MM.1S (cell line): ENCODE results near the gene IL5.
A peak's percentile ranks its signal among the peaks of the same experiment; 100 is the strongest.

Source experiments
- DNase-seq: peaks from one replicate; pipeline ENCODE4 v3.0.0-alpha.2; 2015
- H2AFZ ChIP-seq: fragments of 300-600 bp; sonication (generic); 2 replicates; pipeline ENCODE4 v1.6.0; 2016; ENCODE audit warnings: antibody characterized with exemption, low read length
- H3F3A ChIP-seq: fragments of 300-600 bp; sonication (generic); 2 replicates; pipeline ENCODE4 v1.6.1; 2016; ENCODE audit warnings: mild to moderate bottlenecking, antibody characterized with exemption, low read length, moderate library complexity, mixed read lengths; ENCODE audit not compliant: insufficient read depth
- H3K27ac ChIP-seq: fragments of 300-600 bp; sonication (generic); 2 replicates; pipeline ENCODE4 v1.5.1; 2016; ENCODE audit warnings: mild to moderate bottlenecking, low read length
- H3K27me3 ChIP-seq: fragments of 300-600 bp; sonication (generic); replicated peaks from 2 replicates; pipeline ENCODE4 v1.6.0; 2016; ENCODE audit warnings: low read length; ENCODE audit not compliant: insufficient read depth
- H3K36me3 ChIP-seq: fragments of 300-600 bp; sonication (generic); replicated peaks from 2 replicates; pipeline ENCODE4 v1.6.1; 2016; ENCODE audit warnings: mild to moderate bottlenecking, low read length, mixed read lengths; ENCODE audit not compliant: insufficient read depth
- H3K4me1 ChIP-seq: fragments of 300-600 bp; sonication (generic); 2 replicates; pipeline ENCODE4 v1.6.1; 2016; ENCODE audit warnings: low read length, mixed read lengths
- H3K4me2 ChIP-seq: fragments of 300-600 bp; sonication (generic); 2 replicates; pipeline ENCODE4 v1.6.0; 2016; ENCODE audit warnings: low read depth, low read length
- H3K4me3 ChIP-seq: fragments of 300-600 bp; sonication (generic); 2 replicates; pipeline ENCODE4 v1.5.1; 2016; ENCODE audit warnings: low read length, mixed read lengths
- H3K79me2 ChIP-seq: fragments of 300-600 bp; sonication (generic); 2 replicates; pipeline ENCODE4 v1.6.1; 2016; ENCODE audit warnings: mixed run types, low read length, mixed read lengths
- H3K9ac ChIP-seq: fragments of 300-600 bp; sonication (generic); 2 replicates; pipeline ENCODE4 v1.6.1; 2016; ENCODE audit warnings: low read length, mixed read lengths
- H3K9me2 ChIP-seq: fragments of 300-600 bp; sonication (generic); replicated peaks from 2 replicates; pipeline ENCODE4 v1.6.1; 2016; ENCODE audit warnings: mild to moderate bottlenecking, low read length, mixed read lengths; ENCODE audit not compliant: insufficient read depth
- H3K9me3 ChIP-seq: fragments of 300-600 bp; sonication (generic); replicated peaks from 2 replicates; pipeline ENCODE4 v1.6.1; 2016; ENCODE audit warnings: mild to moderate bottlenecking, low read length, mixed read lengths; ENCODE audit not compliant: insufficient read depth
- H4K20me1 ChIP-seq: fragments of 300-600 bp; sonication (generic); 2 replicates; pipeline ENCODE4 v1.6.1; 2016; ENCODE audit warnings: mild to moderate bottlenecking, low read length, moderate library complexity, mixed read lengths; ENCODE audit not compliant: insufficient read depth
- EZH2 ChIP-seq: fragments of 300-600 bp; sonication (generic); optimal IDR thresholded peaks from 2 replicates; pipeline ENCODE3; 2017; ENCODE audit warnings: low read depth, mild to moderate bottlenecking, antibody characterized with exemption, low read length, mixed read lengths
- EZH2phosphoT487 ChIP-seq: fragments of 300-600 bp; sonication (generic); IDR thresholded peaks from 2 replicates; pipeline ENCODE4 v1.6.1; 2018; ENCODE audit warnings: antibody characterized with exemption, low read length
- TF ChIP-seq, protein P1 (sequence below): fragments of 300-600 bp; sonication (generic); IDR thresholded peaks from 2 replicates; pipeline ENCODE4 v1.5.1; 2016; ENCODE audit warnings: antibody characterized with exemption, low read length, mixed read lengths

The IL5 gene

DNA sequence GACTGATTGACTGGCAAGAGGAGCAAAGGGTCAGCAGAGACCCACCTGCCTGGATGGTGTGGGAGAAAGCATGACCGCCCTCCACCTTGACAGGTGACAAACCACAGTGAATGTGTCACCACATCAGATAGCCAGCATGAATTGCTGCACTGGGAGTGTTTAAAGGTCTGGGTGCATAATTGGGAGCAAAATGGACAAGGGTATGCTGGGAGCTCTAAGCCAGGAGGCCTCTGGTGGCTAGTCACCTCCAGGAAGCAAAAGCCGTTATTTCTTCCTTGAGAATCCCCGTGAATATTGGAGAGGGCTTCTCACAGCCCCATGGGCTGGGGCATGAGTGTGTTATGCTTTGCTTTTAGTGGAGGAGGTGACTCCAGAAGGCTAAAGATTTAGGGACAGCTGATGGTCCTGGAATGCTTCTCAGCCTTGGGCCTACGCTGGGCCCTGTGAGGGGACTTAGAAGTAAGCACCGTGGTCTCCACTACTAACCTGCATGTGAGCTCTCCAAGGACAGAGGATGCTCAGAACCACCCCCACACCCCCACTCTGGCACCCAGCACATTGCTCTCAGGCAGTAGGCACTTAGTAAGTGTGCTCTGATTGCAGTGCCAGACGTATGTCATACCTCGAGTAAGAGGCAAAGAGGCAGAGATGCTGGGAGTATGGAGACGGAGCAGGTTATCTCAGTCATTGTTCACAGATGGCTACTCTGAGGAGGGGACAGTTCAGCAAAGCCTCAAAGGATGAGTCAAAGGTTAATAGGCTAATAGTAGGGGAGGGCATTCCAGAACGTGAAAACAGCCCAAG lies 43.7 kb downstream of the IL5 start:
- Histone ChIP-seq H3K9me2 (no peaks in the 10 kb centered on the region), H3K4me3 (no peak overlapping the region), H3K79me2 (peaks cover 19% of the 10 kb centered on the region), H3K4me2 (peak overlapping the region; percentile 97), H3K9me3 (no peaks in the 10 kb centered on the region), H2AFZ (no peak overlapping the region), H3K36me3 (no peaks in the 10 kb centered on the region), H3F3A (peaks cover 54% of the 10 kb centered on the region), H4K20me1 (no peaks in the 10 kb centered on the region), H3K27ac (peak overlapping the region; percentile 99), H3K4me1 (peaks cover 56% of the 10 kb centered on the region), H3K9ac (peak overlapping the region; percentile 40; the same call in 1 of the 2 replicates), H3K27me3 (no peaks in the 10 kb centered on the region)
- DNase-seq, result peak; percentile 22
- TF ChIP-seq EZH2 (no peak), EZH2phosphoT487 (no peak)
- TF ChIP-seq, protein P1, sequence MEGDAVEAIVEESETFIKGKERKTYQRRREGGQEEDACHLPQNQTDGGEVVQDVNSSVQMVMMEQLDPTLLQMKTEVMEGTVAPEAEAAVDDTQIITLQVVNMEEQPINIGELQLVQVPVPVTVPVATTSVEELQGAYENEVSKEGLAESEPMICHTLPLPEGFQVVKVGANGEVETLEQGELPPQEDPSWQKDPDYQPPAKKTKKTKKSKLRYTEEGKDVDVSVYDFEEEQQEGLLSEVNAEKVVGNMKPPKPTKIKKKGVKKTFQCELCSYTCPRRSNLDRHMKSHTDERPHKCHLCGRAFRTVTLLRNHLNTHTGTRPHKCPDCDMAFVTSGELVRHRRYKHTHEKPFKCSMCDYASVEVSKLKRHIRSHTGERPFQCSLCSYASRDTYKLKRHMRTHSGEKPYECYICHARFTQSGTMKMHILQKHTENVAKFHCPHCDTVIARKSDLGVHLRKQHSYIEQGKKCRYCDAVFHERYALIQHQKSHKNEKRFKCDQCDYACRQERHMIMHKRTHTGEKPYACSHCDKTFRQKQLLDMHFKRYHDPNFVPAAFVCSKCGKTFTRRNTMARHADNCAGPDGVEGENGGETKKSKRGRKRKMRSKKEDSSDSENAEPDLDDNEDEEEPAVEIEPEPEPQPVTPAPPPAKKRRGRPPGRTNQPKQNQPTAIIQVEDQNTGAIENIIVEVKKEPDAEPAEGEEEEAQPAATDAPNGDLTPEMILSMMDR, result no peak

DNA sequence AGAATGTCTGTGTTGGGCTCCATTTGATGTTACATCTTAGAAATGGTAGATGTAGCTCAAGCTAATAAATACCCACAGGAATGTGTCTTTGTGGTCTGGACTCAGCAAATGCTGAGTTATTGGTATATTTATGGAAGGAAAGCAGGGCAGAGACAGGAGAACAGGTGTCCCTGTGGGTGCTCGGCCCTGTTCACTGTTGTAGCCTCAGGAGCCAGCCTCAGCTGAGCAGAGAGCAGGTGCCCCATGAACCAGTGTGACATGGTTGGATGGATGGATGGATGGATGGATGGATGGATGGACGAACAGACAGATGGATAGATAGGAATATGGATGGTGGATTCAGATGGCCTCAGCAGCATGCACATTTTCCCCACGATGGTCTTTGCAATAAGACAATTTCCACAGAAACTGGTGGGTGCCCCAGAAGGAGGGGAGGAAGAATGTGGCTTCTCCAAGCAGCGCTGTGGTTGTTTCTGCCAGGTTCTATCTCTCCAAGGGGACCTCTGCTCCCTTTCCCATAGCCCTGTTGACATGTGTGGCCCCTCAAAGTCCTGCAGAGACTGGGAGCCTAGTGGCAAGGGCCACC lies 44.5 kb downstream of the IL5 start:
- TF ChIP-seq EZH2 (no peak), EZH2phosphoT487 (no peak)
- TF ChIP-seq, protein P1, result no peak
- H3K4me3 ChIP-seq, result 0 out of 2 replicates have a peak overlapping the region, but pooled peaks have one; percentile 89
- H4K20me1 ChIP-seq, result no peaks in the 10 kb centered on the region
- no peaks in the 10 kb centered on the region for H3K27me3 ChIP-seq
- no peak overlapping the region for H2AFZ ChIP-seq
- DNase-seq, result peak; percentile 95
- H3K79me2 ChIP-seq, result peaks cover 21% of the 10 kb centered on the region
- H3F3A ChIP-seq, result peaks cover 54% of the 10 kb centered on the region
- H3K9me2 ChIP-seq, result no peaks in the 10 kb centered on the region
- peaks cover 65% of the 10 kb centered on the region for H3K4me1 ChIP-seq
- peak overlapping the region; percentile 97 for H3K4me2 ChIP-seq
- H3K9ac ChIP-seq, result peak overlapping the region; percentile 90
- no peaks in the 10 kb centered on the region for H3K9me3 ChIP-seq
- H3K27ac ChIP-seq, result peak overlapping the region; percentile 99
- no peaks in the 10 kb centered on the region for H3K36me3 ChIP-seq

DNA sequence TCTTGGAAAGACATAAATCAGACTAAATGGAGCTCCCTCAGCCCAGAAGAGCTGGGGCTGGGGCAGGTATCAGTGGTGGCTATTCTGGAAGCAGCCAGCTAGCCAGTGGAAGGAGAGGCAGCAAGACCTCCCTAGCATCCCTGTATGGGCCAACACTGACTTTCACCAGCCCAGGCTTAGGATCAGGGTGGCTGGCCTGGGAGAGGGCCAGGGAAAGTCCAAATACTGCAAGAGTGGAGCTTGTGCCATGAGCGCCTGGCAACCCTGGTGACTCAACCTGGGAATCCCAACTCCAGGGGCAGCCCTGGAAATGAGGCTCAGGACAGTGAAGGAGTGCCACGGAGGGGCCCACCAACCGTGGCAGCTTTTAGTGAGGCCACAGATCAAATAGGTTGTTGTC lies 45.2 kb downstream of the IL5 start:
- DNase-seq, result peak; percentile 19
- Histone ChIP-seq H3F3A (peaks cover 54% of the 10 kb centered on the region), H4K20me1 (no peaks in the 10 kb centered on the region), H3K9me3 (no peaks in the 10 kb centered on the region), H3K9me2 (no peaks in the 10 kb centered on the region), H3K79me2 (peaks cover 28% of the 10 kb centered on the region), H3K27ac (peak overlapping the region; percentile 99), H3K9ac (peak overlapping the region; percentile 90), H3K4me1 (peaks cover 65% of the 10 kb centered on the region), H3K4me2 (peak overlapping the region; percentile 97), H3K4me3 (0 out of 2 replicates have a peak overlapping the region, but pooled peaks have one; percentile 89), H3K27me3 (no peaks in the 10 kb centered on the region), H3K36me3 (no peaks in the 10 kb centered on the region), H2AFZ (no peak overlapping the region)
- TF ChIP-seq, protein P1, result no peak
- TF ChIP-seq EZH2phosphoT487, result no peak
- TF ChIP-seq EZH2, result no peak
